H1 (cell line): ENCODE measurements around the gene ANK2. TPM values are rescaled to one million over a fixed set of nuclear protein-coding genes. Genes with fewer than 3 reads are reported as not detected.

Experiments used
- CTCF ChIA-PET: fragments of 300-600 bp; sonication (Branson Sonifier 250); formaldehyde crosslinking; loops from one replicate; lab custom pipeline; 2021; ENCODE audit not compliant: partially characterized antibody; lab: Charles Lee
- POLR2A ChIA-PET: fragments of 300-600 bp; sonication (Branson Sonifier 250); formaldehyde crosslinking; loops from one replicate; lab custom pipeline; 2021; ENCODE audit warnings: inconsistent platforms; ENCODE audit not compliant: partially characterized antibody; lab: Charles Lee
- DNase-seq, 2 experiments: peaks; one replicate each; pipeline versions ENCODE4 v3.0.0 to v3.0.0-alpha.2; 2010 to 2022; ENCODE audit warnings: low spot score in 2 of 2, low read depth in 1 of 2, mixed read lengths in 1 of 2
- FAIRE-seq: peaks from 2 replicates; lab custom pipeline; 2011; peaks lifted over from hg19 to GRCh38; lab: Jason Lieb, UNC
- H2AFZ ChIP-seq: 2 replicates; pipeline ENCODE4 v1.8.1; 2012; ENCODE audit warnings: low read length, inconsistent platforms
- H2AK5ac ChIP-seq: 2 replicates; pipeline ENCODE4 v1.6.1; 2013; ENCODE audit warnings: low read depth, low read length
- H2BK120ac ChIP-seq: replicated peaks from 2 replicates; pipeline ENCODE3; 2013; ENCODE audit warnings: low read depth, low read length, inconsistent platforms
- H2BK12ac ChIP-seq: 2 replicates; pipeline ENCODE4 v1.6.1; 2013; ENCODE audit warnings: low read depth, low read length
- H2BK15ac ChIP-seq: 2 replicates; pipeline ENCODE4 v1.6.1; 2013; ENCODE audit warnings: low read length
- H2BK20ac ChIP-seq: 2 replicates; pipeline ENCODE4 v1.6.1; 2013; ENCODE audit warnings: low read length
- H2BK5ac ChIP-seq: 2 replicates; pipeline ENCODE4 v1.6.1; 2013; ENCODE audit warnings: low read depth, low read length
- H3K14ac ChIP-seq: 2 replicates; pipeline ENCODE4 v1.6.1; 2013; ENCODE audit warnings: inconsistent platforms; ENCODE audit not compliant: insufficient read length
- H3K18ac ChIP-seq: 2 replicates; pipeline ENCODE4 v1.6.1; 2013; ENCODE audit warnings: low read length; ENCODE audit errors: extremely low read depth
- H3K23ac ChIP-seq: 2 replicates; pipeline ENCODE4 v1.6.1; 2013; ENCODE audit warnings: inconsistent platforms; ENCODE audit not compliant: insufficient read length
- H3K23me2 ChIP-seq: 2 replicates; pipeline ENCODE4 v1.6.1; 2013; ENCODE audit warnings: low read depth, low read length
- H3K27ac ChIP-seq: 2 replicates; pipeline ENCODE4 v1.6.1; 2011; ENCODE audit warnings: low read depth, low read length, inconsistent platforms
- H3K27me3 ChIP-seq, 4 experiments: replicated peaks in 1 of 4; 1 replicate in 1 of 4; 2 replicates in 3 of 4; pipeline versions ENCODE4 v1.6.1 to v1.8.1; 2011 to 2013; ENCODE audit warnings: low read length in 3 of 4, mild to moderate bottlenecking in 3 of 4, inconsistent platforms in 2 of 4, mixed read lengths in 2 of 4, moderate library complexity in 1 of 4; ENCODE audit not compliant: control insufficient read depth in 3 of 4, insufficient read depth in 3 of 4; ENCODE audit errors: extremely low read depth in 1 of 4
- H3K36me3 ChIP-seq, 4 experiments: 2 replicates each; pipeline versions ENCODE4 v1.6.1 to v1.8.1; 2011 to 2013; ENCODE audit warnings: mild to moderate bottlenecking in 4 of 4, low read length in 3 of 4, moderate library complexity in 2 of 4, control low read depth in 1 of 4, inconsistent platforms in 1 of 4; ENCODE audit not compliant: insufficient read depth in 4 of 4, control insufficient read depth in 2 of 4
- H3K4ac ChIP-seq: replicated peaks from 2 replicates; pipeline ENCODE3; 2013; ENCODE audit warnings: low read length, low read depth, mixed read lengths, inconsistent platforms; ENCODE audit not compliant: insufficient read length
- H3K4me1 ChIP-seq, 4 experiments: replicated peaks in 1 of 4; 1 replicate in 1 of 4; 2 replicates in 3 of 4; pipeline versions ENCODE4 v1.6.1 to v1.8.1; 2011 to 2013; ENCODE audit warnings: low read length in 3 of 4, inconsistent platforms in 2 of 4, mixed read lengths in 1 of 4; ENCODE audit not compliant: insufficient read depth in 4 of 4, control insufficient read depth in 3 of 4
- H3K4me2 ChIP-seq, 2 experiments: 2 replicates each; pipeline versions ENCODE4 v1.6.1 to v1.8.1; 2011 to 2013; ENCODE audit warnings: low read depth in 2 of 2, low read length in 2 of 2, control low read depth in 1 of 2, inconsistent platforms in 1 of 2, mild to moderate bottlenecking in 1 of 2; ENCODE audit not compliant: insufficient read depth in 1 of 2
- H3K4me3 ChIP-seq, 4 experiments: fragments of 200-600, 300-600 bp in 1 of 4; sonication (generic), shearing (Covaris generic), sonication (Bioruptor Twin) in 1 of 4; 2 replicates each; pipeline versions ENCODE4 v1.5.1 to v1.8.1; 2011 to 2016; ENCODE audit warnings: low read length in 4 of 4, low read depth in 3 of 4, control low read depth in 2 of 4, inconsistent platforms in 2 of 4, mild to moderate bottlenecking in 2 of 4, mixed read lengths in 1 of 4, moderate library complexity in 1 of 4; ENCODE audit not compliant: insufficient read depth in 2 of 4; ENCODE audit errors: extremely low read depth in 1 of 4
- H3K56ac ChIP-seq: replicated peaks from 2 replicates; pipeline ENCODE3; 2013; ENCODE audit warnings: low read depth, mild to moderate bottlenecking, mixed read lengths, low read length, inconsistent platforms; ENCODE audit not compliant: insufficient read length
- H3K79me1 ChIP-seq: 2 replicates; pipeline ENCODE4 v1.6.1; 2013; ENCODE audit warnings: low read depth, low read length, control low read depth
- H3K79me2 ChIP-seq, 2 experiments: 2 replicates each; pipeline versions ENCODE4 v1.6.1 to v1.8.1; 2012 to 2013; ENCODE audit warnings: low read length in 2 of 2, mild to moderate bottlenecking in 2 of 2, inconsistent platforms in 1 of 2; ENCODE audit not compliant: insufficient read depth in 2 of 2, control insufficient read depth in 1 of 2
- H3K9ac ChIP-seq, 4 experiments: replicated peaks in 1 of 4; 1 replicate in 1 of 4; 2 replicates in 3 of 4; pipeline versions ENCODE4 v1.6.1 to v1.8.1; 2011 to 2013; ENCODE audit warnings: low read depth in 3 of 4, low read length in 3 of 4, control low read depth in 2 of 4, mild to moderate bottlenecking in 2 of 4, moderate library complexity in 2 of 4, inconsistent platforms in 1 of 4; ENCODE audit errors: extremely low read depth in 1 of 4
- H3K9me3 ChIP-seq, 2 experiments: 2 replicates each; pipeline versions ENCODE4 v1.6.1 to v1.8.1; 2012 to 2013; ENCODE audit warnings: mild to moderate bottlenecking in 2 of 2, moderate library complexity in 2 of 2, control low read depth in 1 of 2, inconsistent platforms in 1 of 2, low read depth in 1 of 2, low read length in 1 of 2, mixed read lengths in 1 of 2; ENCODE audit not compliant: insufficient read depth in 2 of 2
- H4K20me1 ChIP-seq, 2 experiments: replicated peaks in 1 of 2; 2 replicates each; pipeline versions ENCODE3 to v1.8.1; 2011 to 2013; ENCODE audit warnings: inconsistent platforms in 2 of 2, low read length in 2 of 2, mild to moderate bottlenecking in 1 of 2; ENCODE audit not compliant: insufficient read depth in 2 of 2, control insufficient read depth in 1 of 2
- H4K5ac ChIP-seq: 2 replicates; pipeline ENCODE4 v1.6.1; 2013; ENCODE audit warnings: low read length, low read depth, mixed read lengths, inconsistent platforms; ENCODE audit not compliant: insufficient read length
- H4K8ac ChIP-seq: 2 replicates; pipeline ENCODE4 v1.8.0; 2013; ENCODE audit warnings: mild to moderate bottlenecking, moderate library complexity, low read length, inconsistent platforms; ENCODE audit not compliant: insufficient read depth; ENCODE audit errors: extremely low read depth
- H4K91ac ChIP-seq: replicated peaks from 2 replicates; pipeline ENCODE3; 2013; ENCODE audit warnings: low read length, mixed read lengths, inconsistent platforms; ENCODE audit not compliant: insufficient read length
- ZNF274 ChIP-seq: IDR thresholded peaks from 2 replicates; pipeline ENCODE4 v1.7.0; 2012; ENCODE audit warnings: low read length, borderline replicate concordance; ENCODE audit errors: extremely low read depth
- WGBS, 2 experiments: shearing (Covaris generic) in 1 of 2; methylation state at CpG; one replicate each; pipeline versions ENCODE4 v1.1.6 to v1.1.7; 2013 to 2015; ENCODE audit warnings: low lambda C conversion rate in 2 of 2, mixed read lengths in 2 of 2, inconsistent platforms in 1 of 2, low coverage in 1 of 2, missing lambda C conversion rate in 1 of 2; ENCODE audit not compliant: insufficient replicate concordance in 2 of 2, insufficient coverage in 1 of 2, insufficient read length in 1 of 2; ENCODE audit errors: extremely low coverage in 1 of 2, missing lambda C conversion rate in 1 of 2; 5-methylcytosine and 5-hydroxymethylcytosine counted together
- polyA plus RNA-seq, 7 experiments: library from polyadenylated mRNA; depleted of rRNA in 3 of 7; stranded (reverse) in 5 of 7; unstranded in 2 of 7; fragments of >200 nt in 5 of 7; fragments of 200-250 nt in 2 of 7; gene quantifications; 1 replicate in 5 of 7; 2 replicates in 1 of 7; 4 replicates in 1 of 7; pipeline versions ENCODE4 v1.2.1 to v1.2.3, GENCODE V29; 2011 to 2013; ENCODE audit warnings: missing spikeins in 2 of 7, mixed read lengths in 2 of 7
- total RNA-seq: library from RNA; stranded (reverse); fragmentation: NEBNext Ultra II Directional; extraction: Animal tissue kit (Norgen Biotek cat#: 25700); gene quantifications from 2 replicates; pipeline ENCODE4 v1.2.1, GENCODE V29; 2021

Gene ANK2
- total and polyA plus RNA-seq, 2 of the 8 experiments (the other 6 are each of a cell fraction or from before 2014, with no cell fraction given) = 14.2 to 35.1 TPM

DNA sequence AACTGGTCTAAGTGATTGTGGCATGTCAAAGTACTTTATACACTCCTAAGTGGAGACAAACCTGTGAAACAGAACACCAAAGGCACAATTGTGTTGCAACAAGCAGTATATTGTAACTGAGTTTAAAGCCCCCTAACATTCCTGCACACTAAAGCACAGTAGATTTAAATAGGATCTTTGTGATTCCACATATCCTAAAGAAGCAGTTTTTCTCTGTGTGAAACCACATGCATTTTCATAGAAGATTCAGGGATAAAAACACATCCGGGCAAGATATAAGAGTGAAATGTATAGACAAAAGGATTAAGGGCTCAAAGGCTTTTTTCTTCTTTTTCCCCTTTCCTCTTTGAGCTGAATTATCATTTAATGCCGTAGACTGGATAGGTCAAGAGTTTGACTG, 82.2 kb downstream of the ANK2 start:
- Histone ChIP-seq H2BK5ac (no peak overlapping the region), H3K4me3 (no peak overlapping the region), H2BK15ac (no peak overlapping the region), H3K23ac (no peak overlapping the region), H3K23me2 (no peaks in the 10 kb centered on the region), H3K14ac (no peak overlapping the region), H3K4ac (no peak overlapping the region), H3K27me3 (no peaks in the 10 kb centered on the region), H4K91ac (no peak overlapping the region), H3K4me2 (no peak overlapping the region), H3K18ac (no peak overlapping the region), H3K79me1 (no peaks in the 10 kb centered on the region), H2AFZ (no peak overlapping the region), H2BK20ac (no peak overlapping the region), H4K20me1 (no peaks in the 10 kb centered on the region), H2AK5ac (no peak overlapping the region), H3K27ac (no peak overlapping the region), H3K79me2 (no peaks in the 10 kb centered on the region), H4K8ac (no peak overlapping the region), H2BK12ac (no peak overlapping the region), H3K9ac (no peak overlapping the region), H3K56ac (no peak overlapping the region), H3K4me1 (peaks cover 0 to 7% (median 1%) of the 10 kb centered on the region in 4 experiments; a peak in 3 of 7 replicates), H2BK120ac (no peak overlapping the region), H3K36me3 (no peaks in the 10 kb centered on the region), H4K5ac (no peak overlapping the region), H3K9me3 (no peaks in the 10 kb centered on the region)
- ChIA-PET POLR2A (no interaction called here), CTCF (interaction anchor here (0.8 to 1.0 kb wide), 2 partner anchors 22 to 116 kb away, joined by 4 to 5 read pairs; no protein-coding TSS in a partner anchor)
- no peak for TF ChIP-seq ZNF274
- FAIRE-seq (no peak), DNase-seq (no peak)
- 97% methylated on average over 2 of the region's 2 CpGs; no CpG with 5 or more reads in 1 of the 2 experiments for WGBS, 2 experiments
